Right atrium auricular region (tissue), 2 donors: ENCODE results near the gene TRIM47. TPM values are rescaled to one million over a fixed set of nuclear protein-coding genes. Genes with fewer than 3 reads are reported as not detected.

Experiments
- DNase-seq: peaks from one replicate; pipeline ENCODE4 v3.0.0-alpha.2; 2019; ENCODE audit warnings: low spot score
- H3K27ac ChIP-seq, 2 donors: fragments of 200-600 bp; sonication (generic); 1 replicate in 1 of 2; 2 replicates in 1 of 2; pipeline ENCODE4 v1.5.1; 2016 to 2019
- H3K27me3 ChIP-seq, 2 donors: fragments of 200-600 bp; sonication (generic); one replicate each; pipeline versions ENCODE4 v1.5.1 to v1.6.0; 2017 to 2019
- H3K36me3 ChIP-seq: fragments of 200-600 bp; sonication (generic); one replicate; pipeline ENCODE4 v1.5.1; 2016
- H3K4me1 ChIP-seq, 2 donors: fragments of 200-600 bp; sonication (generic); one replicate each; pipeline versions ENCODE4 v1.5.1 to v1.6.0; 2017 to 2019
- H3K4me3 ChIP-seq, 2 donors: fragments of 200-600 bp; sonication (generic); 1 replicate in 1 of 2; 2 replicates in 1 of 2; pipeline ENCODE4 v1.5.1; 2017 to 2019; ENCODE audit warnings: mild to moderate bottlenecking in 1 of 2, moderate library complexity in 1 of 2
- H3K9me3 ChIP-seq, 2 donors: fragments of 200-600 bp; sonication (generic); one replicate each; pipeline ENCODE4 v1.5.1; 2019
- total RNA-seq, 2 donors: library from RNA; depleted of rRNA; stranded (reverse); fragments of >200 nt; gene quantifications; one replicate each; pipeline ENCODE4 v1.1.0, GENCODE V29; 2016
- TF ChIP-seq, protein P1 (sequence below), 2 donors: fragments of 200-600 bp; sonication (generic); IDR thresholded peaks; one replicate each; pipeline ENCODE4 v1.5.1; 2019; ENCODE audit warnings: antibody characterized with exemption in 2 of 2

The TRIM47 gene
- total RNA-seq, 2 donors from 2014 or later: 16.8 to 24.8 TPM

DNA sequence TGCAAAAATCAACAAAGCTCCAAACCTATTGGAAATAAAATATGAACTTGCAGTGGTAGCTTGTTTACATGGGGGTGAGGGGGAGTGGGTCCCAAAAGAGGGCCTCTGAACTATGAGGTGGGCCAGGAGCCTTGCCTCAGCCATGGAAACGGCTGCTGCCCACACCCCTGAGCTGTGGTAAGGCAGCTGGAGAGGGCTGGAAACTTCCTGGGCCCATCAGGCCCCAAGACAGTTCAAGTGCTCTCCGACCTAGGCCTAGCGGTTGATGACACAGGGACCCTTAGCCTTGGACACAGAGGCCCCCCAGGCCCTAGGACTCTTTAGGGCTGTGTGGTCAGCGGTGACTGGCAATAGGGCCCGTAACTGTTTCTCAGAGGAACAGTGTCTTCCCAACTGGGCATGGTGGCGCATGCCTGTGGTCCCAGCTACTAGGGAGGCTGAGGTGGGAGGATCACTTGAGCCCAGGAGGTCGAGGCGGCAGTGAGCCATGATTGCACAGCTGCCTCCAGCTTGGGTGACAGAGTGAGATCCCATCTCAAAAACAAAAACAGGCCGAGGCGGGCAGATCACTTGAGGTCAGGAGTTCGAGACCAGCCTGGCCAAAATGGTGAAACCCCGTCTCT, 52.5 kb downstream of the TRIM47 start:
- Histone ChIP-seq H3K9me3 (no peaks in the 10 kb centered on the region), H3K27me3 (no peaks in the 10 kb centered on the region), H3K4me3 (no peak overlapping the region), H3K27ac (no peak overlapping the region), H3K36me3 (peaks cover 43% of the 10 kb centered on the region), H3K4me1 (peaks cover 0 to 38% of the 10 kb centered on the region in 2 donors)
- TF ChIP-seq, protein P1, sequence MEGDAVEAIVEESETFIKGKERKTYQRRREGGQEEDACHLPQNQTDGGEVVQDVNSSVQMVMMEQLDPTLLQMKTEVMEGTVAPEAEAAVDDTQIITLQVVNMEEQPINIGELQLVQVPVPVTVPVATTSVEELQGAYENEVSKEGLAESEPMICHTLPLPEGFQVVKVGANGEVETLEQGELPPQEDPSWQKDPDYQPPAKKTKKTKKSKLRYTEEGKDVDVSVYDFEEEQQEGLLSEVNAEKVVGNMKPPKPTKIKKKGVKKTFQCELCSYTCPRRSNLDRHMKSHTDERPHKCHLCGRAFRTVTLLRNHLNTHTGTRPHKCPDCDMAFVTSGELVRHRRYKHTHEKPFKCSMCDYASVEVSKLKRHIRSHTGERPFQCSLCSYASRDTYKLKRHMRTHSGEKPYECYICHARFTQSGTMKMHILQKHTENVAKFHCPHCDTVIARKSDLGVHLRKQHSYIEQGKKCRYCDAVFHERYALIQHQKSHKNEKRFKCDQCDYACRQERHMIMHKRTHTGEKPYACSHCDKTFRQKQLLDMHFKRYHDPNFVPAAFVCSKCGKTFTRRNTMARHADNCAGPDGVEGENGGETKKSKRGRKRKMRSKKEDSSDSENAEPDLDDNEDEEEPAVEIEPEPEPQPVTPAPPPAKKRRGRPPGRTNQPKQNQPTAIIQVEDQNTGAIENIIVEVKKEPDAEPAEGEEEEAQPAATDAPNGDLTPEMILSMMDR (IDR thresholded peaks at IDR 0.05): no peak
- DNase-seq: no peak

DNA sequence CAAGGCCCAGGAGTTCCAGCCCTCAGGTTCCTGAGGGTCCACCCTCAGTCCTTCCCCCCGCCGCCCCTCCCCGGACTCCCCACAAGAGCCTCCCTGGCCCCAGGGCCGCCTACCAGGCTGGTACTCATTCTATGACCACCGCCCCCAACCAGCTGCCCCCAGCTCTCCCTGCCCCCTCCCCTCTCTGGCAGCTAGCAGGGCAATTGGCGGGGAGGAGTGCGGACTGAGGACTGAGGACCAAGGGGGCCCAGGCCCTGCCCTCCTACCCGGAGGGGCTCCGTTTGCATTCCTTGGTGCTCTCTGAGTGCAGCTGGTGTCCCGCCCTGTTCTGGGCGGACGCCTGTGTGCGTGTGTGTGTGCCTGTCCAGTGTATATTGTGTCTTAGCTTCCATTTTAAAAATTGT, 53.2 kb downstream of the TRIM47 start:
- peaks cover 0 to 38% of the 10 kb centered on the region in 2 donors for H3K4me1 ChIP-seq
- DNase-seq: no peak

DNA sequence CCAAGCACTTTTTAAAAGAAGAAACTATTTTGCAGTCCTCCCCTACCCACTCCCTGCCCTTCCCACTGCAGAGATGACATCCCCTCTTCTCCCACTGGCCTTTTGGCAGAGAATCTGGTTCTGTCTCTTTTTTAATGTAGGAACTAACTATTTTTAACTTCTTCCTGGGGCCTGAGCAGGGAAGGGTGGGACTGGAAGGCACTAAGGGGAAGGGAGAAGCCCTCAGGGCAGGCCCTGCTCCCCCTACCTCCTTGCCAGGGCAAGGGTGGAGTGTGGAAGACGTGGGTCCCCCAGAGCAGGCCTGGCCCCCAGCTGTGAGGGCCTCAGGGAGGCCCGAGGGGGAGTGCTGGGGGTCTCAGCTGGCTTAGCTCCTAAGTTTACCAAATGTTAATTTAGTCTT, 53.7 kb downstream of the TRIM47 start:
- DNase-seq: no peak
- Histone ChIP-seq H3K36me3 (peaks cover 50% of the 10 kb centered on the region), H3K4me3 (no peak overlapping the region), H3K27me3 (no peaks in the 10 kb centered on the region), H3K9me3 (no peaks in the 10 kb centered on the region), H3K27ac (peak overlapping the region in 1 of 2 donors; percentile 29), H3K4me1 (peaks cover 0 to 38% of the 10 kb centered on the region in 2 donors)
- TF ChIP-seq, protein P1 (IDR thresholded peaks at IDR 0.05): no peak

More for the DNA sequence above, 53.2 kb downstream of the TRIM47 start:
- Histone ChIP-seq H3K27ac (peak overlapping the region in 1 of 2 donors; percentile 29), H3K9me3 (no peaks in the 10 kb centered on the region), H3K4me3 (no peak overlapping the region), H3K36me3 (peaks cover 46% of the 10 kb centered on the region), H3K27me3 (no peaks in the 10 kb centered on the region)
- TF ChIP-seq, protein P1 (IDR thresholded peaks at IDR 0.05): no peak

Other genes with a start within 250 kb of the TRIM47 start
- gene SMIM5, start 245.1 kb downstream of the TRIM47 start, total RNA-seq: 10 to 100 TPM in 1 of 2 donors, 1 to 10 TPM in 1; 6.4 to 12.0 TPM
- 1 to 10 TPM; 6.2 to 7.1 TPM for gene RECQL5, start 211.4 kb downstream of the TRIM47 start, total RNA-seq
- 10 to 100 TPM; 28.5 to 44.6 TPM for gene SAP30BP, start 211.2 kb downstream of the TRIM47 start, total RNA-seq
- gene ITGB4, start 157.1 kb downstream of the TRIM47 start, total RNA-seq: 10 to 100 TPM; 11.1 to 37.5 TPM
- 10 to 100 TPM; 19.6 to 21.0 TPM for gene GALK1, start 113.4 kb downstream of the TRIM47 start, total RNA-seq
- gene UNK, start 93.8 kb downstream of the TRIM47 start, total RNA-seq: 10 to 100 TPM; 18.8 to 25.3 TPM
- 10 to 100 TPM; 11.1 to 25.9 TPM for gene UNC13D, start 34.2 kb downstream of the TRIM47 start, total RNA-seq
- 100 to 1,000 TPM in 1 of 2 donors, 10 to 100 TPM in 1; 100.0 to 163 TPM for gene WBP2, start 23.2 kb downstream of the TRIM47 start, total RNA-seq
- gene TRIM65, start 18.4 kb upstream of the TRIM47 start, total RNA-seq: 1 to 10 TPM; 7.0 to 9.8 TPM
- gene MRPL38, start 26.3 kb upstream of the TRIM47 start, total RNA-seq: 10 to 100 TPM; 27.2 to 36.4 TPM
- gene FBF1, start 62.5 kb upstream of the TRIM47 start, total RNA-seq: 1 to 10 TPM; 3.8 to 6.3 TPM
- gene ACOX1, start 100.6 kb upstream of the TRIM47 start, total RNA-seq: 10 to 100 TPM; 49.6 to 67.4 TPM
- 10 to 100 TPM in 1 of 2 donors, 1 to 10 TPM in 1; 8.8 to 14.0 TPM for gene TEN1, start 100.7 kb upstream of the TRIM47 start, total RNA-seq
- 1 to 10 TPM in 1 of 2 donors, not detected in 1; 2.0 TPM for gene CDK3, start 122.3 kb upstream of the TRIM47 start, total RNA-seq
- gene EVPL, start 148.7 kb upstream of the TRIM47 start, total RNA-seq: under 1 TPM; 0.30 to 0.71 TPM
- gene SRP68, start 193.9 kb upstream of the TRIM47 start, total RNA-seq: 10 to 100 TPM; 35.2 to 43.9 TPM
- not detected for gene GALR2, start 196.2 kb upstream of the TRIM47 start, total RNA-seq
- not detected for gene ZACN, start 200.6 kb upstream of the TRIM47 start, total RNA-seq
- gene EXOC7, start 225.2 kb upstream of the TRIM47 start, total RNA-seq: 10 to 100 TPM; 56.0 to 65.3 TPM